Endothelial cell of umbilical vein (primary cell): ENCODE results near the gene KLF1. TPM values are rescaled to one million over a fixed set of nuclear protein-coding genes. Genes with fewer than 3 reads are reported as not detected.

Experiments
- BruUV-seq: library from RNA; stranded (reverse); fragments of 400-500 nt; replicated peaks from 2 replicates; lab custom pipeline; 2021; lab: Mats Ljungman, UMichigan
- CTCF ChIA-PET: fragments of 300-600, 350-600 bp; sonication (Branson Sonifier 250); formaldehyde crosslinking; loops from one replicate; lab custom pipeline; 2021; ENCODE audit warnings: antibody characterized with exemption, inconsistent platforms; lab: Charles Lee
- POLR2A ChIA-PET: fragments of 300-600, 350-600 bp; sonication (Branson Sonifier 250); formaldehyde crosslinking; loops from one replicate; lab custom pipeline; 2021; ENCODE audit warnings: antibody characterized with exemption, inconsistent platforms; lab: Charles Lee
- DNase-seq: peaks from one replicate; pipeline ENCODE4 v3.0.0-alpha.2; 2011; ENCODE audit warnings: low read depth, low spot score
- FAIRE-seq: peaks from 2 replicates; lab custom pipeline; 2011; peaks lifted over from hg19 to GRCh38; lab: Jason Lieb, UNC
- H2AFZ ChIP-seq: 2 replicates; pipeline ENCODE4 v1.6.0; 2012; ENCODE audit warnings: low read depth, low read length, control low read depth, inconsistent platforms
- H3K27ac ChIP-seq: 2 replicates; pipeline ENCODE4 v1.5.1; 2011; ENCODE audit warnings: low read depth, mild to moderate bottlenecking, control low read depth, low read length, moderate library complexity; ENCODE audit not compliant: insufficient read depth
- H3K27me3 ChIP-seq, 2 experiments: 2 replicates each; pipeline versions ENCODE4 v1.6.0 to v1.6.1; 2011; ENCODE audit warnings: low read length in 2 of 2, mixed read lengths in 1 of 2; ENCODE audit not compliant: control insufficient read depth in 2 of 2, insufficient read depth in 2 of 2
- H3K36me3 ChIP-seq, 2 experiments: 2 replicates in 1 of 2; 3 replicates in 1 of 2; pipeline ENCODE4 v1.5.1; 2011; ENCODE audit warnings: low read length in 2 of 2, mild to moderate bottlenecking in 1 of 2, moderate library complexity in 1 of 2; ENCODE audit not compliant: control insufficient read depth in 2 of 2, insufficient read depth in 2 of 2; ENCODE audit errors: extremely low read depth in 1 of 2
- H3K4me1 ChIP-seq: 3 replicates; pipeline ENCODE4 v1.5.1; 2011; ENCODE audit warnings: mild to moderate bottlenecking, low read length; ENCODE audit not compliant: control insufficient read depth, insufficient read depth; ENCODE audit errors: extremely low read depth
- H3K4me2 ChIP-seq: 2 replicates; pipeline ENCODE4 v1.6.1; 2011; ENCODE audit warnings: low read length, control low read depth, mixed read lengths; ENCODE audit not compliant: insufficient read depth
- H3K4me3 ChIP-seq, 3 experiments: fragments of 200-600 bp in 1 of 3; sonication (generic), shearing (Covaris generic) in 1 of 3; replicated peaks in 1 of 3; 2 replicates each; pipeline ENCODE4 v1.5.1; 2011 to 2016; ENCODE audit warnings: control low read depth in 3 of 3, low read length in 3 of 3, mild to moderate bottlenecking in 2 of 3, inconsistent platforms in 1 of 3, low read depth in 1 of 3, moderate library complexity in 1 of 3; ENCODE audit not compliant: insufficient read depth in 1 of 3
- H3K79me2 ChIP-seq: 2 replicates; pipeline ENCODE4 v1.6.0; 2012; ENCODE audit warnings: low read length, inconsistent platforms; ENCODE audit not compliant: control insufficient read depth, insufficient read depth
- H3K9ac ChIP-seq: replicated peaks from 2 replicates; pipeline ENCODE3; 2011; ENCODE audit warnings: low read length, control low read depth; ENCODE audit not compliant: insufficient read depth; ENCODE audit errors: extremely low read depth
- H3K9me1 ChIP-seq: replicated peaks from 3 replicates; pipeline ENCODE4 v1.6.0; 2011; ENCODE audit warnings: mild to moderate bottlenecking, low read length; ENCODE audit not compliant: control insufficient read depth, insufficient read depth; ENCODE audit errors: extremely low read depth
- H3K9me3 ChIP-seq: replicated peaks from 2 replicates; pipeline ENCODE4 v1.5.1; 2012; ENCODE audit warnings: low read length, inconsistent platforms; ENCODE audit not compliant: control insufficient read depth, insufficient read depth
- H4K20me1 ChIP-seq: replicated peaks from 2 replicates; pipeline ENCODE3; 2011; ENCODE audit warnings: mild to moderate bottlenecking, low read length; ENCODE audit not compliant: control insufficient read depth, insufficient read depth; ENCODE audit errors: extremely low read depth
- CTCF ChIP-seq, 2 donors: IDR thresholded peaks; 1 replicate in 1 of 2; 2 replicates in 1 of 2; pipeline ENCODE4 v1.5.1; 2011; ENCODE audit warnings: low read length in 2 of 2, mild to moderate bottlenecking in 2 of 2, moderate library complexity in 2 of 2, control low read depth in 1 of 2, inconsistent platforms in 1 of 2, low read depth in 1 of 2; ENCODE audit not compliant: insufficient read depth in 1 of 2; ENCODE audit errors: extremely low read depth in 1 of 2
- EZH2 ChIP-seq: IDR thresholded peaks from 2 replicates; pipeline ENCODE4 v1.6.1; 2012; ENCODE audit warnings: borderline replicate concordance, low read depth, mild to moderate bottlenecking, moderate library complexity, low read length, inconsistent platforms; ENCODE audit not compliant: severe bottlenecking
- FOS ChIP-seq: IDR thresholded peaks from 2 replicates; pipeline ENCODE4 v1.6.1; 2011; ENCODE audit warnings: mild to moderate bottlenecking, low read length, moderate library complexity, borderline replicate concordance; ENCODE audit not compliant: insufficient read depth
- GATA2 ChIP-seq: IDR thresholded peaks from 2 replicates; pipeline ENCODE4 v1.7.0; 2011; ENCODE audit warnings: low read depth, mild to moderate bottlenecking, moderate library complexity, mixed read lengths, low read length; ENCODE audit not compliant: insufficient read length, insufficient read depth
- JUN ChIP-seq: IDR thresholded peaks from 2 replicates; pipeline ENCODE4 v1.6.1; 2011; ENCODE audit warnings: borderline replicate concordance, low read depth; ENCODE audit not compliant: insufficient read length, insufficient read depth
- MAX ChIP-seq: IDR thresholded peaks from 2 replicates; pipeline ENCODE4 v1.6.1; 2011; ENCODE audit not compliant: insufficient read depth, insufficient read length
- MYC ChIP-seq: IDR thresholded peaks from one replicate; pipeline ENCODE4 v1.6.1; 2011; ENCODE audit warnings: mild to moderate bottlenecking, low read depth, low read length
- POLR2A ChIP-seq: IDR thresholded peaks from 2 replicates; pipeline ENCODE4 v1.6.1; 2012; ENCODE audit warnings: low read depth, mild to moderate bottlenecking, control low read depth, low read length
- POLR2AphosphoS5 ChIP-seq: IDR thresholded peaks from 2 replicates; pipeline ENCODE4 v1.6.1; 2012; ENCODE audit warnings: low read depth, mild to moderate bottlenecking, control low read depth, low read length, moderate library complexity; ENCODE audit not compliant: insufficient read depth
- dilution Hi-C: fragments of 300-500 bp; cut with MboI; formaldehyde crosslinking; loops from one replicate; pipeline ENCODE4 v1.15.0; 2019; ENCODE audit warnings: low sequenced_read_pairs; ENCODE audit not compliant: extremely low pct_ligation_motif_present
- intact Hi-C: fragments of 100-400 bp; cut with micrococcal nuclease; formaldehyde crosslinking; loops from one replicate; pipeline ENCODE4 v1.10.0; 2022
- polyA plus RNA-seq, 4 experiments: library from polyadenylated mRNA; depleted of rRNA in 3 of 4; stranded (reverse) in 3 of 4; unstranded in 1 of 4; fragments of >200 nt; gene quantifications; 2 replicates each; pipeline versions ENCODE4 v1.2.1 to v1.2.3, GENCODE V29; 2011 to 2012; ENCODE audit warnings: missing spikeins in 1 of 4
- total RNA-seq: library from RNA; stranded (reverse); gene quantifications from 2 replicates; pipeline ENCODE4 v1.2.3, GENCODE V29; 2021

KLF1 gene
- total and polyA plus RNA-seq, 2 donors (not counting 3 experiments of a cell fraction or from before 2014, with no cell fraction given), result not detected

- H3K4me2 ChIP-seq, result no peak overlapping the region
- no peak overlapping the region for H3K27ac ChIP-seq
- H3K9me1 ChIP-seq, result no peaks in the 10 kb centered on the region
- no peak overlapping the region for H3K9ac ChIP-seq
- FAIRE-seq (peak; percentile 4), DNase-seq (no peak)
- no peaks in the 10 kb centered on the region for H3K9me3 ChIP-seq
- no peaks in the 10 kb centered on the region for H3K79me2 ChIP-seq
- H3K4me3 ChIP-seq, result no peak overlapping the region
- intact Hi-C loops, result no loop called here
- dilution Hi-C loops, result no loop called here
- no peak overlapping the region for H2AFZ ChIP-seq
- POLR2A ChIA-PET, result interaction anchor here (1.1 kb wide), 1 partner anchor 8 kb away, joined by 4 read pairs; the partner anchor contains the start of gene GCDH
- peaks cover 0 to 5% of the 10 kb centered on the region in 2 experiments for H3K36me3 ChIP-seq
- no peaks in the 10 kb centered on the region for H4K20me1 ChIP-seq
- CTCF ChIA-PET, result interaction anchor here (1.7 to 3.5 kb wide), 5 partner anchors 8 to 116 kb away, joined by 5 to 22 read pairs (median 14); partner anchors contain the start of gene GCDH
- no peak for TF ChIP-seq EZH2
- no peak for TF ChIP-seq POLR2AphosphoS5
- no peak for TF ChIP-seq POLR2A
- TF ChIP-seq CTCF (IDR thresholded peaks at IDR 0.05; ENCODE audit: extremely low read depth in 1 of 2, insufficient read depth in 1 of 2, low read depth in 1 of 2, low read length in 2 of 2), result no peak
- TF ChIP-seq JUN, result no peak
- TF ChIP-seq MAX, result no peak
- no peak for TF ChIP-seq FOS
- TF ChIP-seq GATA2, result no peak
- TF ChIP-seq MYC, result no peak
- H3K27me3 ChIP-seq, result peaks cover 12 to 22% of the 10 kb centered on the region in 2 experiments
- peaks cover 4% of the 10 kb centered on the region for H3K4me1 ChIP-seq
- no TSS peak for BruUV-seq
Observed at GRCh38 chr19:12882589-12882988, 4.4 kb downstream of the KLF1 start.
